GM18868 (cell line): ENCODE data around the gene HMGCL.
"Not testable (repeated sequence)": the region's sequence is repeated elsewhere in the genome, so short reads cannot be mapped to it uniquely, and the experiment has no call there.

Source experiments
- ATAC-seq: cut with Tn5 transposase; IDR thresholded peaks from one replicate; pipeline ENCODE4 v1.9.1; 2021; ENCODE audit warnings: mild to moderate bottlenecking, moderate library complexity; ENCODE audit not compliant: unreplicated experiment

Gene HMGCL

DNA sequence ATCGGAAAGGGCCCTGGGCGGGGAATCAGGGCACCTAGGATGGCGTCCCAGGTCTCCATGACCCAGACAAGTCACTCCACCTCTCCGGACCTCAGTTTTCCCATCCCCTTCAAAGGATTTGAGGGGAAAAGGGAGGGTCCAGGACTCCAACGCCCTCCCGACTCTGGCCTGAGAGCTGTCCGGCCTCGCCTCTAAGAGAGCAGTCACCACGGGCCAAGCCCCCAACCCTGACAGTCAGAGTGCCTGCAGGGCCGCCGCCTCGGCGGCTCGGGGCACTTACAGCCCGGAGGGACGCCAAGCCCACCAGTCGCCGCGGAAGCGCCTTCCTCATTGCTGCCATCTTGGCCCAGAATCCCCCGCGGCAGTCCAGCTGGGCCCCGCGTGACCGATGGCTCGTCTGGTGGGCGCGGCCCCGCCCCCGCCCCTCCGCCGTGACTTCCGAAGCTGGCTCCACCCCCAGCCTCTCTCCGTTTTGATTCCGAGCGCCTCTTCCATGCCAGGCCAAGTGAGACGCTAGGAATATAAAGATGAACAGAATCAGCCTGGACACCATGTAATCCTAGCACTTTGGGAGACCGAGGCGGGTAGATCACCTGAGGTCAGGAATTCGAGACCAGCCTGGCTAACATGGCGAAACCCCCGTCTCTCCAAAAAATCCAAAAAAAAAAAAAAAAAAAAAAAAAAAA, at the start of gene HMGCL:
Gene HMGCL, minus strand, starts transcription at position 354 of the 686 bp plus-strand sequence. Its CDS starts 14 bp downstream, at position 340.
- ATAC-seq, result peak; percentile 87

- ATAC-seq, result no peak
Measured at GRCh38 chr1:23872421-23872820, 47.2 kb upstream of the HMGCL start.

- no peak for ATAC-seq
Measured at GRCh38 chr1:23869051-23869450, 43.8 kb upstream of the HMGCL start.

GRCh38 chr1:23868557-23869016, 43.4 kb upstream of the HMGCL start:
- no peak for ATAC-seq

- ATAC-seq, result peak; percentile 96
Measured at GRCh38 chr1:23867895-23868556, 42.8 kb upstream of the HMGCL start, which contains the start of gene FUCA1. FUCA1 (minus strand) TSS chr1:23868290; CDS start chr1:23868286, 4 bp downstream.

DNA sequence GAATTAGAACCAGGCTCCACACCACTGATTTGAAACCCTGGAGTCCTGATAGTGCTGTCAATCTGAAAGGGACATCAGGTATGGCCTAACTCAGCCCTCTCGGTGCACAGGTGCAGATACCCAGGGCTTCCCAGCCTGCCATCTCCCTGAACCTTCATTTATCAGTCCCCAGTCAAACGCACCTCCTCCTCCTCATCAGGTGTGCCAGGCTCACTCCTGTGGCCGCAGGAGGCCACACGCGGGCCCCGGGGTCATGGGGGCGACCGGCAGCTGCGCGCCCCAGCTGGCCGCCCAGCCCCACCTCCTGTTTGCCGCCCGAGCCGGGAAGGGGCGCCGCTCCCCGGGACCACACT, 42.3 kb upstream of the HMGCL start:
- ATAC-seq, result no peak

- no peak for ATAC-seq
Measured at GRCh38 chr1:23865543-23865930, 40.3 kb upstream of the HMGCL start.

DNA sequence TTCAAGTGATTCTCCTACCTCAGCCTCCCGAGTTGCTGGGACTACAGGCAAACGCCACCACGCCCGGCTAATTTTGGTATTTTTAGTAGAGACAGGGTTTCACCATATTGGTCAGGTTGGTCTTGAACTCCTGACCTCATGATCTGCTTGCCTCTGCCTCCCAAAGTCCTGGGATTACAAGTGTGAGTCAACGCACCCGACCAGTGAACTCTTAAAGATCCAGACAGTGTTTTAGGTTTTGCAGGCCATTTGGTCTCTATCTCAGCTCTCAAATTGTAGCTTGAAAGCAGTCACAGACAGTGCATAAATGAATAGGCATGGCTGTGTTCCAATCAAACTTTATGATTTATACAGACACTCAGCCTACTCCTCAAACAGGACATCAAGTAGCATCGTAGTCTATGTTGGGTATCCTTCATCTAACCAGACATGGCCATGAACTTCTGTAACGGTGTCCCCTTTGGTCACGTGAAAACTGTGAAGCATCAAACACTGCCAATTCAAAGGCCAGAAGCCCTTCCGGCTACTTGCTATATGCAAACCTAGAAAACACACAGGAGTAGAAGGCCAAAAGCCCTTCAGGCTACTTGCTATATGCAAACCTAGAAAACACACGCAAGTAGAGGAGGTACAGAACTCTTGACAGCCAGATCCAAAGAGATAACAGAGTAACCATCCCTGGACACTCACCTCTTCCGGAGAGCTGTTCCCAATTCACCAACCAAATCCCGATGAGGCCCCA, 39.7 kb upstream of the HMGCL start:
- no peak for ATAC-seq

DNA sequence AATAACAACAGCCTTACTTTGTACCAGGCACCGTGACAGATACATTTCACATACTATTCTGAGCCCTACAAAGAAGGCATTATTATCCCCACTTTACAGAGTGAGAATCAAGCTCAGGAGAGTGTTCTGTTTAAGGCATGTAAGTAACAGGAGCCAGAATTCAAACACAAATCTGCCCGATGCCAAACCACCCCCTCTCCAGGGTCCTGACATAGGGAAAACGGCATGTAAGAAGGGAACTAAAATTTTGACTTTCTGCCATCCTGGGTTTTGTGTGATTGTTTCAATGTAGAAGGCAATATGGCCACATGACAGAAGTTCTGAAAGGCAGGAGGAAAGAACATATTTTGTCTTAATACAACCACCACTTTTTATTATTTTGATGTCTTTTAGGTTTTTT, 37.4 kb upstream of the HMGCL start:
- ATAC-seq, result no peak

- no peak for ATAC-seq
Measured at GRCh38 chr1:23854568-23854967, 29.3 kb upstream of the HMGCL start.

- ATAC-seq, result not testable (repeated sequence)
Measured at GRCh38 chr1:23853124-23853523, 27.9 kb upstream of the HMGCL start.

- ATAC-seq, result not testable (repeated sequence)
Measured at GRCh38 chr1:23851406-23851805, 26.2 kb upstream of the HMGCL start.

GRCh38 chr1:23848673-23849616, 23.7 kb upstream of the HMGCL start:
- no peak for ATAC-seq

DNA sequence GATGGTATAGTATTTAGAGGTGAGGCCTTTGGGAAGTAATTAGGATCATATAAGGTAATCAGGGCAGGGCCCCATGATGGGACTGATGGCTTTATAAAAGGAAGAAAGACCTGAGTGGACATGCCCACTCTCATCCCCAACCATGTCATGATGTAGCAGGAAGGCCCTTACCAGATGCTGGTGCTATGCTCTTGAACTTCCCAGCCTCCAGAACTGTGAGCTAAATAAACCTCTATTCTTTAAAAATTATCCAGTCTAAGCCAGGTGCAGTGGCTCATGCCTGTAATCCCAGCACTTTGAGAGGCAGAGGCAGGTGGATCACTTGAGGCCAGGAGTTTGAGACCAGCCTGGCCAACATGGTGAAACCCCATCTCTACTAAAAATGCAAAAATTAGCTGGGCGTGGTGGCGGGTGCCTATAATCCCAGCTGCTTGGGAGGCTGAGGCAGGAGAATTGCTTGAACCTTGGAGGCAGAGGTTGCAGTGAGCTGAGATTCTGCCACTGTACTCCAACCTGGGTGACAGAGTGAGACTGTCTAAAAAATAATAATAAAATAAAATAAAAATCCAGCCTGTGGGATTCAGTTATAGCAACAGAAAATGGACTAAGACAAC, 22.4 kb upstream of the HMGCL start:
- not testable (repeated sequence) for ATAC-seq

DNA sequence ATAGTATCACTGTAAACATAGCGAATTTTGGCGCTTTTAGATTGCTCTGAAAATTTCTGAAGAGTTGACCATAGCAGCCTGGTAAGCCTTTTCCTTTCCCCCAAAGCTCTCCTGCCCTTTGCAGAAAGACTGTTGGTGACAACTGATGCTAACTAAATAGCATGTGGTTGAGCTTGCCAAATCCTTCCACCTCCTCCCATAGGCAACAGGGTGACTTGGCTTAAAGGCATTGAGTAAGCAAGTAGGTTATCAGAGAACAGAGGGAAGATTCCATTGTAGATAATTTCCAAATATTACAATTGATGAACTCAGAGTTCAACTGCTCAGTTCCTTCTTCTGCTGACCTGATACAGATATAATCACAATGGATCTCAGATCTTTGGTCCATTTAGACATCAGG, 19.9 kb upstream of the HMGCL start:
- no peak for ATAC-seq

- no peak for ATAC-seq
Measured at GRCh38 chr1:23843644-23844043, 18.4 kb upstream of the HMGCL start.

DNA sequence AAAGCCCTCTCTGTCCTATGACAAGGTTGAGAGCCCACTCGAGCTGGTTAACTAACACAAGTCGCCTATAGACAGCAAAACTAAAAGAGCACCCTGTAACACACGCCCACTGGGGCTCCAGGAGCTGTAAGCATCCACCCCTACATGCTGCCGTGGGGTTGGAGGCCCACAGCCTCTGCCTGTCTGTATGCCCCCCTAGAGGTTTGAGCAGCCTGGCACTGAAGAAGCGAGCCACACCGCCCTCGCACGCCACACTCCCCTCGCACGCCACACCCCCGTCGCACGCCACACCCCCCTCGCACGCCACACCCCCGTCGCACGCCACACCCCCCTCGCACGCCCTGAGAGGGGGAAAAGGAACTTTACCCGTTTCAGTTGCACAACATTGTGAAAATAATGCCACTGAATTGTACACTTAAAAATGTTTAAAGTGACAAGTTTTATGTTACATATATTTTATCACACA, 13.2 kb upstream of the HMGCL start:
- ATAC-seq, result no peak

- no peak for ATAC-seq
Measured at GRCh38 chr1:23837908-23838307, 12.7 kb upstream of the HMGCL start.

- ATAC-seq, result no peak
Measured at GRCh38 chr1:23836037-23836436, 10.8 kb upstream of the HMGCL start.

DNA sequence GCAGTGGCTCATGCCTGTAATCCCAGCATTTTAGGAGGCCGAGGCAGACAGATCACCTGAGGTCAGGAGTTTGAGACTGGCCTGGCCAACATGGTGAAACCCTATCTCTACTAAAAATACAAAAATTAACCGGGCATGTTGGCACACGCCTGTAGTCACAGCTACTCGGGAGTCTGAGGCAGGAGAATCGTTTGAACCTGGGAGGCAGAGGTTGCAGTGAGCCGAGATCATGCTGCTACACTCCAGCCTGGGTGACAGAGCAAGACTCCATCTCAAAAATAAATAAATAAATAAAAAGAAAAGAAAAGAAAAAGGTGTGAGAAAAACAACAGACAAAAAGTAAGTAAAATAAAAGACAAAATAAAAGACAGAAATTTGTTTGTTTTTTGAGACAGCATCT, 8.9 kb upstream of the HMGCL start:
- not testable (repeated sequence) for ATAC-seq
